ENCODE measurements around the gene PRKCI. TPM values are rescaled to one million over a fixed set of nuclear protein-coding genes. Genes with fewer than 3 reads are reported as not detected.
"Not testable (repeated sequence)": the region's sequence is repeated elsewhere in the genome, so short reads cannot be mapped to it uniquely, and the experiment has no call there.

Gene PRKCI
- total RNA-seq, 4 donors from 2014 or later, result 10.5 to 20.9 (median 14.0) TPM

GRCh38 chr3:170267793-170268192, 45.6 kb downstream of the PRKCI start:
- in situ Hi-C loops (cut with MboI; ENCODE audit: low sequenced_read_pairs in 4 of 4), result no loop called here
- no peak for TF ChIP-seq POLR2A (IDR thresholded peaks at IDR 0.05)
- TF ChIP-seq, protein P1, sequence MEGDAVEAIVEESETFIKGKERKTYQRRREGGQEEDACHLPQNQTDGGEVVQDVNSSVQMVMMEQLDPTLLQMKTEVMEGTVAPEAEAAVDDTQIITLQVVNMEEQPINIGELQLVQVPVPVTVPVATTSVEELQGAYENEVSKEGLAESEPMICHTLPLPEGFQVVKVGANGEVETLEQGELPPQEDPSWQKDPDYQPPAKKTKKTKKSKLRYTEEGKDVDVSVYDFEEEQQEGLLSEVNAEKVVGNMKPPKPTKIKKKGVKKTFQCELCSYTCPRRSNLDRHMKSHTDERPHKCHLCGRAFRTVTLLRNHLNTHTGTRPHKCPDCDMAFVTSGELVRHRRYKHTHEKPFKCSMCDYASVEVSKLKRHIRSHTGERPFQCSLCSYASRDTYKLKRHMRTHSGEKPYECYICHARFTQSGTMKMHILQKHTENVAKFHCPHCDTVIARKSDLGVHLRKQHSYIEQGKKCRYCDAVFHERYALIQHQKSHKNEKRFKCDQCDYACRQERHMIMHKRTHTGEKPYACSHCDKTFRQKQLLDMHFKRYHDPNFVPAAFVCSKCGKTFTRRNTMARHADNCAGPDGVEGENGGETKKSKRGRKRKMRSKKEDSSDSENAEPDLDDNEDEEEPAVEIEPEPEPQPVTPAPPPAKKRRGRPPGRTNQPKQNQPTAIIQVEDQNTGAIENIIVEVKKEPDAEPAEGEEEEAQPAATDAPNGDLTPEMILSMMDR (IDR thresholded peaks at IDR 0.05 in 4 of 5, conservative IDR thresholded peaks at IDR 0.05 in 1 of 5), result no peak
- no peak for ATAC-seq
- intact Hi-C loops (cut with DNase I; ENCODE audit: low total_unique reads), result no loop called here
- DNase-seq, result no peak
- Histone ChIP-seq H3K27ac (no peak overlapping the region), H3K4me1 (no peaks in the 10 kb centered on the region), H3K9me3 (no peaks in the 10 kb centered on the region), H3K27me3 (no peaks in the 10 kb centered on the region), H3K4me3 (no peak overlapping the region), H3K36me3 (peaks cover under 1 to 30% of the 10 kb centered on the region in 2 donors)

- H3K4me3 ChIP-seq; H3K4me1 ChIP-seq; H3K27me3 ChIP-seq; H3K27ac ChIP-seq; ATAC-seq; DNase-seq; H3K9me3 ChIP-seq; intact Hi-C loops (cut with DNase I; ENCODE audit: low total_unique reads); in situ Hi-C loops (cut with MboI; ENCODE audit: low sequenced_read_pairs in 4 of 4): not testable (repeated sequence)
- peaks cover 3 to 32% of the 10 kb centered on the region in 2 donors for H3K36me3 ChIP-seq
Observed at GRCh38 chr3:170269673-170270254, 47.5 kb downstream of the PRKCI start.

DNA sequence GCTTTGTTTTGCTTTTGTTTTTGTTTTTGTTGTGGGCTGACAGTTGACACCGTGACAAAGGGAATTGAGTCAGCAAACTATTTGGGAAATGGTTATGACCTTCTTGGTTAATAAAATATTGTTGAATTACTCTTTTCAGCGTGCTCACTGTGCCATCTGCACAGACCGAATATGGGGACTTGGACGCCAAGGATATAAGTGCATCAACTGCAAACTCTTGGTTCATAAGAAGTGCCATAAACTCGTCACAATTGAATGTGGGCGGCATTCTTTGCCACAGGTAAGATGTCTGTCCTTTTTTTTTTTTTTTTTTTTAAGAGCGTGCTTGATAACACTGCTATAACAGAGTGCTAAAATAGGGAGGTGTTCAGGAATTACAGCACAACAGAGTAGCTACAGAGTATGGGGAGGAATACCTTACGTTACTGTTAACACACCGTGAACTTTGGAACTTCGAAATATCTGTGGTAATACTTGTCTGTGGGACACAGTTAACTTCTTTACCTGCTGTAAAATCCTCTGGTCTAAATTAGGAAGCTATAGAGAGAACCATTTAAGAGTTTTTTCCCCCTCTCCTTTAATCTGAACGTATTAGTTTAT, 48.2 kb downstream of the PRKCI start:
- intact Hi-C loops (cut with DNase I; ENCODE audit: low total_unique reads) (no loop called here), in situ Hi-C loops (cut with MboI; ENCODE audit: low sequenced_read_pairs in 4 of 4) (no loop called here)
- H3K27ac ChIP-seq, result no peak overlapping the region
- TF ChIP-seq, protein P1 (IDR thresholded peaks at IDR 0.05 in 4 of 5, conservative IDR thresholded peaks at IDR 0.05 in 1 of 5), result no peak
- no peak for TF ChIP-seq POLR2A (IDR thresholded peaks at IDR 0.05)
- no peak overlapping the region for H3K4me3 ChIP-seq
- ATAC-seq, result no peak
- no peak for DNase-seq
- H3K36me3 ChIP-seq, result peaks cover 3 to 35% of the 10 kb centered on the region in 2 donors
- H3K9me3 ChIP-seq, result no peaks in the 10 kb centered on the region
- H3K4me1 ChIP-seq, result no peaks in the 10 kb centered on the region
- no peaks in the 10 kb centered on the region for H3K27me3 ChIP-seq

- intact Hi-C loops (cut with DNase I; ENCODE audit: low total_unique reads), result no loop called here
- H3K36me3 ChIP-seq, result peaks cover 3 to 35% of the 10 kb centered on the region in 2 donors
- no peaks in the 10 kb centered on the region for H3K9me3 ChIP-seq
- DNase-seq, result no peak
- no peak for ATAC-seq
- H3K27me3 ChIP-seq, result no peaks in the 10 kb centered on the region
- TF ChIP-seq, protein P1 (IDR thresholded peaks at IDR 0.05 in 4 of 5, conservative IDR thresholded peaks at IDR 0.05 in 1 of 5), result no peak
- no peak for TF ChIP-seq POLR2A (IDR thresholded peaks at IDR 0.05)
- no peaks in the 10 kb centered on the region for H3K4me1 ChIP-seq
- H3K27ac ChIP-seq, result no peak overlapping the region
- in situ Hi-C loops (cut with MboI; ENCODE audit: low sequenced_read_pairs in 4 of 4), result no loop called here
- no peak overlapping the region for H3K4me3 ChIP-seq
Observed at GRCh38 chr3:170274641-170275040, 52.4 kb downstream of the PRKCI start.

DNA sequence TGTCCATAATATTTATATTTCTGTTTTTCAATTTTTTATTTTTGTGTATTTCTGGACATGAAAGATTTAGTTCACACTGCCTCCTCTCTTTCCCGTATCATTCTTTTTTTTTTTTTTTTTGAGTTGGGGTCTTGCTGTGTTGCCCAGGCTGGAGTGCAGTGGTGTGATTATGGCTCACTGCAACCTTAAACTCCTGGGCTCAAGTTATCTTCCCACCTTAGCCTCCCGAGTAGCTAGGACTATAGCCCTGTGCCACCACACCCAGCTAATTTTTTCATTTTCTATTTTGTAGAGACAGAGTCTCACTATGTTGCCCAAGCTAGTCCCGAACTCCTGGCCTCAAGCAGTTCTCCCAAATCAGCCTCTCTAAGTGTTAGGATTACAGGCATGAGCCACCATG, 53.6 kb downstream of the PRKCI start:
- H3K4me1 ChIP-seq, result no peaks in the 10 kb centered on the region
- H3K9me3 ChIP-seq, result no peaks in the 10 kb centered on the region
- intact Hi-C loops (cut with DNase I; ENCODE audit: low total_unique reads), result no loop called here
- H3K27ac ChIP-seq, result no peak overlapping the region
- H3K27me3 ChIP-seq, result no peaks in the 10 kb centered on the region
- DNase-seq (no peak), ATAC-seq (no peak)
- peaks cover 3 to 35% of the 10 kb centered on the region in 2 donors for H3K36me3 ChIP-seq
- in situ Hi-C loops (cut with MboI; ENCODE audit: low sequenced_read_pairs in 4 of 4), result no loop called here
- H3K4me3 ChIP-seq, result no peak overlapping the region
- TF ChIP-seq, protein P1 (IDR thresholded peaks at IDR 0.05 in 4 of 5, conservative IDR thresholded peaks at IDR 0.05 in 1 of 5), result no peak

GRCh38 chr3:170277311-170277710, 55.1 kb downstream of the PRKCI start:
- H3K9me3 ChIP-seq; H3K27me3 ChIP-seq; intact Hi-C loops (cut with DNase I; ENCODE audit: low total_unique reads); H3K4me1 ChIP-seq; H3K27ac ChIP-seq; ATAC-seq; DNase-seq; in situ Hi-C loops (cut with MboI; ENCODE audit: low sequenced_read_pairs in 4 of 4); H3K4me3 ChIP-seq: not testable (repeated sequence)
- H3K36me3 ChIP-seq, result peaks cover 3 to 47% of the 10 kb centered on the region in 2 donors
